SIG-M5 (cell line): ENCODE data around the gene CYP24A1.

ENCODE experiments used
- DNase-seq: peaks from one replicate; lab custom pipeline; 2025; lab: John Stamatoyannopoulos, UW

Gene CYP24A1

DNA sequence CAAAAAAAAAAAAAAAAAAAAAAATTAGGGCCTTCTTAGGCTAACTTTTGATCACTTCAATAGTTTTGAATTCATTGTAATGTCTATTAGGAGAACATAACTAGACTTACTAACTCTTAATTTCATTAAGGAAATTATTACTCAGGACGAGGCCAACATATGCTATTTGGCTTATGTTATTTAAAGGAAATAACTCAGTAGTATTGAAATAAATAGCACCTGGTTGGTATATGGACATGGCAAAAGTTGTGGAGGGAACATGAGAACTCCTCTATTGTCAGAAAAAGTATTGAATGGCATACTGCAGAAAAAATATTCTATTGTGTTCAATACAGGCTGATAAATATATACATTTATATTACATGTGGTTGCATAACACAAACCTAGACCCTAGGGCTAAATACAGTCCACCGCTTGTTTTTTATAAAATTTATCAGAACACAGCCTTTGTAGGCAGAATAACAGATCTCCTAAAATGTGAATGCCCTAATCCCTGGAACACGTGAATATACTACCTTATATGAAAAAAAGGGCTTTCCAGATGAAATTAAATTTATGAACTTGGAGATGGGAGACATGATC is 18.0 kb downstream of the CYP24A1 start:
- no peak for DNase-seq

- DNase-seq = no peak
These were observed 19.3 kb downstream of the CYP24A1 start for GRCh38 chr20:54154439-54154838.

- DNase-seq = no peak
These were observed 19.9 kb downstream of the CYP24A1 start for GRCh38 chr20:54153847-54154246.

GRCh38 chr20:54153041-54153327 is 20.8 kb downstream of the CYP24A1 start:
- no peak for DNase-seq

GRCh38 chr20:54152227-54153040 is 21.4 kb downstream of the CYP24A1 start:
- no peak for DNase-seq

DNA sequence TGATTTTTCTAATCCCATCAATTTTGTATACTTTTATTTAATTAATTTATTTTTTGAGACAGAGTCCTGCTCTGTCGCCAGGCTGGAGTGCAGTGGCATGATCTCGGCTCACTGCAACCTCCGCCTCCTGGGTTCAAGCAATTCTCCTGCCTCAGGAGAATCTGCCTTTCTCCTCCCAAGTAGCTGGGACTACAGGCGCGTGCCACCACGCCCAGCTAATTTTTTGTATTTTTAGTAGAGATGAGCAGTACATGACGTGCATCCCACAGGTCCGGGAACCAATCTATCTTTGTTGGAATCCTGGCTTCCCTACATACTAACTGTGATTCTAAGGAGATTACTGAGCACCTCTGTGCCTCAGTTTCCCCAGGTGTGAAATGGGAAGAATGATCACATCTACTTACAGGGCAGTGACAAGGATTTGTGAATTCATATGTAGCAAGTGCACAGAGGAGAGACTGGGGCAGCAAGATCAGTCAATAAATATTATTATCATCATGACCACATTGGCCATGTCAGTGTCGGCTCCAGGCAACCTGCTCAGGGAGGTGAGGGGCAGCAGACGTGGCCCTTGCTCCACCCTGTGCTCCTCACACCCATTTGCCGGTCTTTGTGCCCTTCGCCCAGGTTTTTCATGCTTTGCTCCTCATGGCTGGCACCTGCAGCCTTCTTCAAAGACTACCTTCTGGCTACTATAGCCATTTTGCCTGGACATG is 22.1 kb downstream of the CYP24A1 start:
- DNase-seq = no peak

DNA sequence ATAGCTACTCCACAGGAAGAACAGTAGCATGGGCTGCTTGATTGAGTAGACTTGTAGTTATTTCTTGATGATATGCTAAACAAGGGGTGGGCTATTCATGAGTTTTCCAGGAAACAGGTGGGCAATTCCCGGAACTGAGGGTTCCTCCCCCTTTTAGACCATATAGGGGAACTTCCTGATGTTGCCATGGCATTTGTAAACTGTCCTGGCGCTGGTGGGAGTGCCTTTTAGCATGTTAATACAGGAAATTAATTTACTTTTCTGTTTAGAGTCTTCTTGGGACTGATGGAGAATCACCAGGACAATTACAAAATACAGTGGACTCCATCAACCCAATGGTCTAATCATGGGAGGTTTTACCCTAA is 22.7 kb downstream of the CYP24A1 start:
- DNase-seq = no peak

GRCh38 chr20:54149765-54150264 is 24.0 kb downstream of the CYP24A1 start:
- no peak for DNase-seq

- no peak for DNase-seq
These were observed 24.6 kb downstream of the CYP24A1 start for GRCh38 chr20:54148947-54149764.

GRCh38 chr20:54146672-54147071 is 27.1 kb downstream of the CYP24A1 start:
- no peak for DNase-seq

- DNase-seq = no peak
These were observed 28.9 kb downstream of the CYP24A1 start for GRCh38 chr20:54144847-54145414.

DNA sequence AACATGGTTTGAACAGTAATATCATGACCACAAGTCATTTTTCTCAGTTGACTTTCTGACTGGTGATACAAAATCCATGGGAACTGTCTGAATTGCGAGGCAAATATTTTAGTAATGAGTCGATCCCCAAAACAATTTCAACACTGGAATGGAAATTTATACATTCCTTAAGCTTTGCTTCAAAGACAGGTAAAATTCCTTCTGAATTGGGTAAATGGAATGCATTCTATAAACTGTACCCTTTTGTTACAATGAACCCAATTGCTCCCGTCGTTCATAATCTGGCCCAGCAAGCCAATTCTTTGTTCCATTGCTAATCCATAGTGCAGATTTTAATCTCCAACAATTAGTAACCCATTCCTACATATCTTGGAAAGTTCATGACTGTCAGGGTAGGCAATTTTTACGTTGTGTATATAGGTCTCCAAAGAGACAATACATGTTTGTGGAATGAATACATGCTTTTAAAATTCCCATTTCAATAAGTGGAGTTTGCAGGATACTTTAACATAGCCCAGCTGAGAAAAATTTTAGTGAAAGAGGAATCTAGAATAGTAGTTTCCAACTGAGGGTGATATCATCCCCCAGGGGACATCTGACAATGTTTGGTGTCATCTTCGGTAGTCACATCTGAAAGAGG is 32.7 kb downstream of the CYP24A1 start:
- no peak for DNase-seq

DNA sequence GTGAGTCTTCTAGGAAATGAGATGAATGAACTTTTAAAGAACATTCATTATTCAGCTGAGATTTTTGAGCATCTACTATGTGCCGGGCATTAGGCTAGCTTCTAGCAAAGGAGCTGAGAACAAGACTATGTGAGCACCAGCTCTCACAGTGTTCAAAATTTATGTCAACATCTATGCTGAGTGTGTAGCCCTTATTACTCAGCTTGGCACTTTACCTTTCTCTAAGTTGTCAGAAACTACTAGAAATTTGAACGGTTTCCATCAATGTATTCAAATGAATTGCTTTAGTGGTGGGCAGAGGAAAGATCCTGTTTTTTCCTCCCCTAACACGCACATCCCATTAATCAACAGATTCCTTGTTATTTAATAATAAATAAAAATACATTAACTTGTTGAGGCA is 33.3 kb downstream of the CYP24A1 start:
- DNase-seq = no peak

- no peak for DNase-seq
These were observed 33.7 kb downstream of the CYP24A1 start for GRCh38 chr20:54140067-54140466.

- DNase-seq = no peak
These were observed 34.6 kb downstream of the CYP24A1 start for GRCh38 chr20:54139188-54139587.

DNA sequence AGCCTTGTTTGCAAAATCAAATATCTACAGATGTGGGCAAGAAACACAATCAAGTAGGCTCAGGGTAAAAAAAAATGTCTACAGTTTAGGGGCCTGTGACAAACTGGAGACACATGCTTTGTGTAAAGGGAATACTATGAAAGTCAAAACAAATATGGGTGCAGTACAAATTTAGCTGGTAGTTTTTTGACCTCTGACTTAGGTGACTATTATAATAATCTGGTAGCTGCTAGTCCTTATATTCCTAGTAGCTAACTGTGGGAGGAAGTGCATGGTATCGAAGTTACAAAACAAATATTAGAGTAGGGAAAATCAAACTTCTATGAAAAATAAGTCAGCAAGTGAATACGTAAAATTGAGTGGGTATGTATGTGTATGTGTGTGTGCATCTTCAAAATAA is 35.4 kb downstream of the CYP24A1 start:
- DNase-seq = no peak

DNA sequence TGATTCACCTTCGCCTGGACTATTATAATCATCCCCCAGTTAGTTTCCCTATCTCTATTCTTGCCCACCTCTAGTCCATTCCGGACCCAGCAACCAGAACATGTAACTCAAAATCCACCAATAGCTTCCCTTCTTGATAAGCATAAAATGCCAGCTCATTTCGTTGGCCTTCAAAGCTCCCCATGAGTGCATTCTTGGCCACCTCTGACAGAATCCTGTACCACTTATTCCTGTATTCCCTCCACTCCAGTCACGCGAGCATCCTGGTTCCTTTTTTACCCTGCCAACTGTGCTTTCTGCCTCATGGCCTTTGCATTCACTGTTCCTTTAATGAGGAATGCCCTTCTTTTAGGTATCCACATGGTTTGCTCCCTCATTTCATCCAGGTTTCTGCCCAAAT is 36.7 kb downstream of the CYP24A1 start:
- DNase-seq = no peak

DNA sequence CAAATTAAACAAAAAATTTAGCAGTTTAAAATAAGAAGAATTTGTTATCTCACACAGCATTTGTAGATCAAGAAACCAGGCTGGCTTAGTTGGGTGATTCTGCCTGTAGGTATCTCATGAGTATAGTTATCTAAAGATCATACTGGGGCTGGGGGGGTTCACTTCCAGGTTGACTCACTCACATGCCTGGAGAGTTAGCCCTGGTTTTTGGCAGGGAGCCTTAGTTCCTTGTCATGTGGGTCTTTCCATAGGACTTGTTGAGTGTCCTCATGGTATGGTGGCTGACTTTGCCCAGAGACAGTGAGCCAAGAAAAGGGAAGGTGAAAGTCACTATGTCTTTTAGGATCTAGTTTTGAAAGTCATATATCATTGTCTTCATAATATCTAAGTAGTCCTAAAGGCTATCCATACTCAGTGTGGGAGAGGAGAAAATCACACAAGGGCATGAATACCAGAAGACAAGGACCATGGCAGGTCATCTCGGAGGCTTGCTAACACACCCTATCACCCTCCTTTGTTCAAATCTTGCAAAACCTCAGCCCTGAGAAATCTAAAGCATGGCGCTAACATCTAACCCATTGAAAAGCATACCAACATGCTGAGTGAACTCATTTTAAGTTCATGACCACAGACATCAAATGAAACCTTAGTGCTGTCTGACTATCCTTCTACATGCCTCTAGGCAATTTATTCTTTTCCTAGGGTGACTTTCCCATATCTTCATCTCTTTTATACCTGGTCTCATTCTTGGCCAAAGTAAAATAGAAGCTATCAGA is 39.2 kb downstream of the CYP24A1 start:
- no peak for DNase-seq

DNA sequence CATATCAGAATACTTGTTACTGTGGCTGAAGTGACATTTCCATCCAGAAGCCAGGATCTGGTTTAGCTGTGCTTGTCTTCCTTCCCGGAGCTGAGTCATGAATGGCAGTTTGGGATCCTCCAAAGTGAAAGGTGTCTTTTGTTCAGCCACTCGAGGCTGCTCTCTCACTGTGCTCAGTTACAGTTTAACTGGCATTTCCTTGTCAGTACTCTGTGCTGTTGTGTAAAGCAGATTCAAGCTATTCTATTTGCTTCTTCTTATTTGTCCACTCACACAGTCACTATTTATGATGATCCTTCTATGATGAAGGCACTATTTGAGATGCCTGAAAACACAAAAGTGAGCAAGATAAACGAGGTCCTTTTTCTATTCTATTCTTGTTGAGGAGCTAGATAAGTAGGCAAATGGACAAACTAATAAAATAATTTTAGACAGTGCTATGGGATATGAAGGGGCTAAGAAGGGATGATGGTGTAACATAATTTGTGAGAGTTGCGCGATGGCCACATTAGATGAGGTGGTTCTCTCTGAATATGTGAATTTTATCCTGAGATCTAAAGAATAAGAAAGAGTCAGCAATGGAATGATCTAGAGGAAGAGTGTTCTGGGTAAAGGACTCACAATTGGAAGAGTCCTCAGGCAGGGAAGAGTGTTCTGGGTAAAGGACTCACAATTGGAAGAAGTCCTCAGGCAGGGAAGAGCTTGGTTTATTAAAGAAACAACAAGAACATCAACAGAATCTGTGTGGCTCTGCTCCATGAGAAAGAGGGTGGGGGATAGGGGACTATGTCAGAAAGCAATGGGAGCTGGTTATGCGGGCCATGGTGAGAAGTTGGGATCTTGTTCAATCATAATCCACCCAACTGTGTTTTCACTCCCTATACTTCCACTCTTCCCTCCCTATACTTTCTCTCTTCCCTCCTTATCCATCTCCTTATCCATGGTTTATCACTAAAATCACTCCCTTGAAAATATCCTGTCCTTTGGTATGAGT is 40.1 kb downstream of the CYP24A1 start:
- no peak for DNase-seq
